ENCODE results near the gene STARD3.
"Not testable (repeated sequence)": the region's sequence is repeated elsewhere in the genome, so short reads cannot be mapped to it uniquely, and the experiment has no call there.

Gene STARD3

GRCh38 chr17:39636927-39637736, at the start of gene STARD3:
TSS of gene STARD3 (plus strand) at chr17:39637144. CDS start at chr17:39653532, 16,388 bp downstream.
- H3K27ac ChIP-seq, result peak within 1 kb of the TSS; percentile 80 to 97
- DNase-seq (ENCODE audit: low spot score), result peak; percentile 92
- no peak for TF ChIP-seq CTCF (IDR thresholded peaks at IDR 0.05)
- H3K4me3 ChIP-seq, result peak within 1 kb of the TSS; percentile 99

GRCh38 chr17:39590180-39590579, 46.8 kb upstream of the STARD3 start:
- H3K4me3 ChIP-seq; DNase-seq (ENCODE audit: low spot score); H3K27ac ChIP-seq: not testable (repeated sequence)

GRCh38 chr17:39591958-39592954, 44.7 kb upstream of the STARD3 start:
- DNase-seq (ENCODE audit: low spot score), result no peak

GRCh38 chr17:39593371-39593770, 43.6 kb upstream of the STARD3 start:
- DNase-seq (ENCODE audit: low spot score), result no peak
- H3K4me3 ChIP-seq, result no peak overlapping the region
- no peak overlapping the region for H3K27ac ChIP-seq
- TF ChIP-seq CTCF (IDR thresholded peaks at IDR 0.05), result no peak

More at GRCh38 chr17:39591958-39592954, 44.7 kb upstream of the STARD3 start:
- no peak overlapping the region for H3K4me3 ChIP-seq
- TF ChIP-seq CTCF (IDR thresholded peaks at IDR 0.05), result no peak
- no peak overlapping the region for H3K27ac ChIP-seq

GRCh38 chr17:39595294-39595693, 41.6 kb upstream of the STARD3 start:
- Histone ChIP-seq H3K27ac (no peak overlapping the region), H3K4me3 (no peak overlapping the region)
- no peak for TF ChIP-seq CTCF (IDR thresholded peaks at IDR 0.05)
- no peak for DNase-seq (ENCODE audit: low spot score)

- TF ChIP-seq CTCF (IDR thresholded peaks at IDR 0.05), result no peak
- Histone ChIP-seq H3K4me3 (no peak overlapping the region), H3K27ac (no peak overlapping the region)
- DNase-seq (ENCODE audit: low spot score), result no peak
Observed at GRCh38 chr17:39595928-39596510, 40.9 kb upstream of the STARD3 start.
